GM23248 (cell line): Measurements from ENCODE around the gene SCN3B.

ENCODE experiments used
- EZH2 ChIP-seq: fragments of 200-600 bp; sonication (generic); IDR thresholded peaks from 2 replicates; pipeline ENCODE4 v1.6.1; 2018; ENCODE audit warnings: antibody characterized with exemption, mild to moderate bottlenecking; ENCODE audit not compliant: insufficient read depth, poor library complexity, severe bottlenecking
- EZH2phosphoT487 ChIP-seq: fragments of 200-600 bp; sonication (generic); IDR thresholded peaks from 2 replicates; pipeline ENCODE4 v1.6.1; 2018; ENCODE audit warnings: antibody characterized with exemption, moderate library complexity, mild to moderate bottlenecking, low read depth; ENCODE audit not compliant: insufficient read depth

- no peak for TF ChIP-seq EZH2phosphoT487
- TF ChIP-seq EZH2: no peak
These were observed 69.7 kb downstream of the SCN3B start for GRCh38 chr11:123584737-123585136.
